HG03039 (cell line): ENCODE measurements around the gene SPHK1.

ENCODE experiments used
- ATAC-seq: cut with Tn5 transposase; IDR thresholded peaks from one replicate; pipeline ENCODE4 v1.9.1; 2021; ENCODE audit warnings: mild to moderate bottlenecking, moderate library complexity; ENCODE audit not compliant: unreplicated experiment

SPHK1 gene

DNA sequence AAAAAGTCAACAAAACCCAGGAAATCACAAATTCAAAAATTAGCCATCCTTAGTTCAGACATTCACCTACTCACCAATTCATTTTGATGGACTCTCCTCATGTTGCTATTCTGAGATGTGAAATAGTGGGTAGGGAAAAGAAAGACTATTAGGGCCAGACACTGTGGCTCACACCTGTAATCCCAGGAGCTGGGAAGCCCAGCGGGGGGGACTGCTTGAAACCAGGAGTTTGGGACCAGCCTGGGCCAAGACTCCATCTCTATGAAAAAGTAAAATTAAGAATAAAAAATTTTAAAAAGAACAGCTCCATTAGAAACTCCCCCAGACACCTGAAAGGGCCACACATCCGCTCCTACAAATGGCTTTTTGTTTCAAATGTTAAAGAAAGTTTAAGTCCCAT is 47.1 kb downstream of the SPHK1 start:
- ATAC-seq = no peak

DNA sequence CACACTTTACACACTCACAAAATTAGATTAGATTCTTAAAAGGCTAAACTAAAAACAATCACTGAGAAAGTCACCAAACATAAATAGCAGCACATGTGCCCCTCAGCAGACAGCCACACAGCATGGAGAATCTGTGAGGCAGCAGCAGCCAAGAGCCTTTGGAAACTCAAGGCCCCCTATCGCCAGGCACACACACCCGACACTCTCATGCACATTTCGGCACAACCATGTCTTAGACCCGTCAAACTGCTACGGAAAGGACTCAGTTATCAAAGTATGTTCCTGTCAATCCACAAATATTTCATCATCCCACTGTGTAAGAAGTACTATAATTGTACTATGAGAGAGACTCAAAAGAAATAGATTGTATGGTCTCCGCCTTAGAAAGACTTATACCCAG is 47.6 kb downstream of the SPHK1 start:
- ATAC-seq = no peak

DNA sequence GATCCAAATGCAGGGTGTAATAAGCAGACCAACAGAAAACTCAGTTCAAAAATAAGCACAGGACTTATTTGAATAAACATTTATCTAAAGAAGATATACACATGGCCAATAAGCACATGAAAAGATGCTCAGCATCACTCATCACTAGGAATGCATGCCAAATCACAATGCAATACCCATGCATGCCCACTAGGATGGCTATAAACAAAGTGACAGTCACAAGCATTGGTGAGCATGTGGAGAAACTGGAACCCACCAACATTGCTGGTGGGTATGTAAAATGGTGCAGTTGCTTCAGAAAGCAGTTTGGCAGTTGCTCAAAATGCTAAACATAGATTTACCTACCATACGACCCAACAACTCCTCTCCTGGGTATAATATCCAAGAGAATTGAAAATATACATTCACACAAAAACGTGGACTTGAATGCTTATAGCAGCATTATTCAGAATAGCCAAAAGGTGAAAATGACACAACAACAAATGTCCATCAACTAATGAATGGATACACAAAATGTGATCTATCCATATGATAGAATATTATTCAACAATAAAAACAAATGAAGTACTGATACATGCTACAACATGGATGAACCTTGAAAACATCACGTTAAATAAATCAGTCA is 48.4 kb downstream of the SPHK1 start:
- no peak for ATAC-seq

DNA sequence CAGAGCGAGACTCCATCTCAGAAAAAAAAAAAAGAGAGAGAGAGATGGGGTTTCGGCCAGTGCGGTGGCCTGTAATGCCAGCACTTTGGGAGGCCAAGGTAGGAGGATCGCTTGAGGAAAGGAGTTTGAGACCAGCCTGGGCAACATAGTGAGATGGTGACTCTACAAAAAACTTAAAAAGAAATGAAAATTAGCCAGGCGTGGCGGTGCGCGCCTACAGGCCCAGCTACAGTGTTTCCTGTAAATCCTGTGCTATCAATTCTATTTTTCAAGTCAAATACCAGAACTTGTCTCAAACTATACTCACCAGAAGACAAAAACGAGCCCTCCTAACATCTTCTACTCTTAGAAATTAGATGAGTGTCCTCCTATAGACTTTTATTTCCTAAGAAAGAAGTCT is 49.3 kb downstream of the SPHK1 start:
- no peak for ATAC-seq

DNA sequence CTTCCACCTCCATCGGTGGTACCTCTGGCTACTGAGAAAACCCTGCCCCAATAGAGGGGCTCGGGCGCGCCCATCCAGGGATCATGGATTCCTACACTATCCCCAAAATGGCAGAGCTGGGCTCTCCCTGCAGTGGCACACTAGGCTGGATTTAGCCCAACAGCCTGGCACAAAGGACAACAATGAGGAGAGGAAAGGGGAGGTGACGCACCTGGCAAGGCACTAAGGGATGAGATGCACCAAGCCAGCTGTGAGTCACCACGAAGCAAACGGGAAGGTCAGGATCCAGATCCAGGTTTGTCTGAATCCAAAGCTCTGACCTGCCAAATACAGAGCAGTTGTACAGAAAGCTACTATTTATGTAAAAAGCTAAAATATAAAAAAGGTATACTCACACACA is 50.5 kb downstream of the SPHK1 start:
- no peak for ATAC-seq

DNA sequence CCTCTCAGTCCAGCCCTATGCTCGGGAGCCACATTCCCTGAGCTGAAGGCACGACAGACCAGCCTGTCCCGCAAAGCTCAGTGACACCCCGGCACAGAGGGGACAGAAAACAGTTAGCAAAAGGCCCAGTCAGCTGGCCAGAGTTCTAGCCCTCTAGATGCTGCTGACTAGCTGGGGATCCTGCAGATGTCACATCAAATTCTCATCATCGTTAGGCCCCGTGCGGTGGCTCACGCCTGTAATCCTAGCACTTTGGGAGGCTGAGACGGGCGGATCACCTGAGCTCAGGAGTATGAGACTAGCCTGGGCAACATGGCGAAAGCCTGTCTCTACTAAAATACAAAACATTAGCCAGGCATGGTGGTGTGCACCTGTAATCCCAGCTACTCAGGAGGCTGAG is 51.3 kb downstream of the SPHK1 start:
- ATAC-seq = no peak
